Spleen (tissue), 7 donors: Measurements from ENCODE around the gene GRIK3.

Experiments
- CTCF ChIP-seq, 11 experiments: fragments of 200-600 bp in 7 of 11; fragments of 450-650 bp in 4 of 11; sonication (generic) in 4 of 11; IDR thresholded peaks in 8 of 11; conservative IDR thresholded peaks in 3 of 11; 1 replicate in 7 of 11; 2 replicates in 4 of 11; pipeline versions ENCODE4 v1.4.0 to v1.8.0; 2016 to 2021; ENCODE audit warnings: antibody characterized with exemption in 11 of 11, inconsistent platforms in 4 of 11, mild to moderate bottlenecking in 1 of 11
- POLR2A ChIP-seq, 3 donors: fragments of 450-650 bp; IDR thresholded peaks; one replicate each; pipeline ENCODE4 v1.5.1; 2017; ENCODE audit warnings: antibody characterized with exemption in 3 of 3, mild to moderate bottlenecking in 1 of 3
- POLR2AphosphoS5 ChIP-seq, 3 donors: sonication (generic); formaldehyde crosslinking; IDR thresholded peaks; one replicate each; pipeline ENCODE4 v1.5.1; 2017; ENCODE audit warnings: antibody characterized with exemption in 3 of 3
- donor health status: DM: no; HTN: no; CAD: no; lungs with moderate emphysema.
- donor health status: DM: no; HTN: no; CAD: no.
- donor health status: DM: no; HTN: no; CAD: no.

GRCh38 chr1:36964830-36965229 is 69.5 kb downstream of the GRIK3 start:
- TF ChIP-seq CTCF (IDR thresholded peaks at IDR 0.05 in 8 of 11, conservative IDR thresholded peaks at IDR 0.05 in 3 of 11), result no peak
- no peak for TF ChIP-seq POLR2A (IDR thresholded peaks at IDR 0.05)
- no peak for TF ChIP-seq POLR2AphosphoS5 (IDR thresholded peaks at IDR 0.05)
